IPS-15b (cell line): ENCODE results near the gene TPSD1.
A peak's percentile ranks its signal among the peaks of the same experiment; 100 is the strongest.
"Not testable (repeated sequence)": the region's sequence is repeated elsewhere in the genome, so short reads cannot be mapped to it uniquely, and the experiment has no call there.

ENCODE experiments used
- H3K27me3 ChIP-seq: one replicate; pipeline ENCODE4 v1.6.1; 2013; ENCODE audit warnings: low read length; ENCODE audit not compliant: control insufficient read depth, insufficient read depth
- H3K36me3 ChIP-seq: one replicate; pipeline ENCODE4 v1.6.1; 2013; ENCODE audit warnings: low read length; ENCODE audit not compliant: control insufficient read depth, insufficient read depth
- H3K4me1 ChIP-seq: one replicate; pipeline ENCODE4 v1.6.1; 2013; ENCODE audit warnings: mild to moderate bottlenecking, low read length; ENCODE audit not compliant: control insufficient read depth, insufficient read depth
- H3K4me3 ChIP-seq: one replicate; pipeline ENCODE4 v1.5.1; 2013; ENCODE audit warnings: low read depth, low read length
- H3K9ac ChIP-seq: one replicate; pipeline ENCODE4 v1.6.1; 2013; ENCODE audit warnings: low read depth, mild to moderate bottlenecking, low read length
- H3K9me3 ChIP-seq: one replicate; pipeline ENCODE4 v1.6.1; 2013; ENCODE audit warnings: mild to moderate bottlenecking, low read length; ENCODE audit not compliant: control insufficient read depth, insufficient read depth

TPSD1 gene

GRCh38 chr16:1247903-1248537, 7.8 kb upstream of the TPSD1 start:
- H3K9ac ChIP-seq, H3K4me1 ChIP-seq, H3K4me3 ChIP-seq, H3K36me3 ChIP-seq, H3K9me3 ChIP-seq: not testable (repeated sequence)
- peaks cover 18% of the 10 kb centered on the region for H3K27me3 ChIP-seq

- not testable (repeated sequence) for H3K9ac ChIP-seq, H3K9me3 ChIP-seq, H3K36me3 ChIP-seq, H3K4me1 ChIP-seq, H3K4me3 ChIP-seq
- H3K27me3 ChIP-seq: peaks cover 18% of the 10 kb centered on the region
Observed at GRCh38 chr16:1249031-1249755, 6.7 kb upstream of the TPSD1 start.

GRCh38 chr16:1253701-1254364, 2.0 kb upstream of the TPSD1 start:
- not testable (repeated sequence) for H3K4me3 ChIP-seq, H3K36me3 ChIP-seq, H3K27me3 ChIP-seq, H3K9ac ChIP-seq, H3K4me1 ChIP-seq, H3K9me3 ChIP-seq

- H3K27me3 ChIP-seq: peaks cover 11% of the 10 kb centered on the region
- H3K36me3 ChIP-seq, H3K9ac ChIP-seq, H3K9me3 ChIP-seq, H3K4me3 ChIP-seq, H3K4me1 ChIP-seq: not testable (repeated sequence)
Observed at GRCh38 chr16:1254821-1255220, 1.0 kb upstream of the TPSD1 start.

GRCh38 chr16:1256296-1256873, 516 bp downstream of the TPSD1 start:
- not testable (repeated sequence) for H3K4me3 ChIP-seq, H3K9ac ChIP-seq, H3K36me3 ChIP-seq, H3K9me3 ChIP-seq, H3K4me1 ChIP-seq
- H3K27me3 ChIP-seq: peaks cover 14% of the 10 kb centered on the region

- Histone ChIP-seq H3K9ac (no peak overlapping the region), H3K4me1 (no peaks in the 10 kb centered on the region), H3K27me3 (peaks cover 14% of the 10 kb centered on the region), H3K4me3 (no peak overlapping the region), H3K9me3 (no peaks in the 10 kb centered on the region), H3K36me3 (no peaks in the 10 kb centered on the region)
Observed at GRCh38 chr16:1256874-1257322, 1.0 kb downstream of the TPSD1 start.

GRCh38 chr16:1257561-1258224, 1.8 kb downstream of the TPSD1 start:
- Histone ChIP-seq H3K4me1 (no peaks in the 10 kb centered on the region), H3K36me3 (no peaks in the 10 kb centered on the region), H3K4me3 (no peak overlapping the region), H3K9me3 (no peaks in the 10 kb centered on the region), H3K27me3 (peaks cover 14% of the 10 kb centered on the region), H3K9ac (no peak overlapping the region)

- Histone ChIP-seq H3K4me3 (no peak overlapping the region), H3K9ac (no peak overlapping the region), H3K36me3 (no peaks in the 10 kb centered on the region), H3K9me3 (no peaks in the 10 kb centered on the region), H3K4me1 (no peaks in the 10 kb centered on the region), H3K27me3 (peaks cover 14% of the 10 kb centered on the region)
Observed at GRCh38 chr16:1258225-1258600, 2.3 kb downstream of the TPSD1 start.

- Histone ChIP-seq H3K36me3 (no peaks in the 10 kb centered on the region), H3K9me3 (no peaks in the 10 kb centered on the region), H3K4me3 (peak overlapping the region; percentile 13), H3K27me3 (peaks cover 14% of the 10 kb centered on the region), H3K4me1 (no peaks in the 10 kb centered on the region), H3K9ac (no peak overlapping the region)
Observed at GRCh38 chr16:1258906-1259759, 3.3 kb downstream of the TPSD1 start.

GRCh38 chr16:1259760-1260068, 3.8 kb downstream of the TPSD1 start:
- no peaks in the 10 kb centered on the region for H3K9me3 ChIP-seq
- H3K4me1 ChIP-seq: no peaks in the 10 kb centered on the region
- H3K27me3 ChIP-seq: peaks cover 14% of the 10 kb centered on the region
- no peaks in the 10 kb centered on the region for H3K36me3 ChIP-seq
- no peak overlapping the region for H3K9ac ChIP-seq
- H3K4me3 ChIP-seq: no peak overlapping the region

GRCh38 chr16:1260101-1260680, 4.3 kb downstream of the TPSD1 start:
- Histone ChIP-seq H3K4me1 (no peaks in the 10 kb centered on the region), H3K9me3 (no peaks in the 10 kb centered on the region), H3K9ac (no peak overlapping the region), H3K27me3 (peaks cover 14% of the 10 kb centered on the region), H3K4me3 (no peak overlapping the region), H3K36me3 (no peaks in the 10 kb centered on the region)
